NCI-H2171 (cell line): ENCODE results near the gene C16orf86.
"Not testable (repeated sequence)": the region's sequence is repeated elsewhere in the genome, so short reads cannot be mapped to it uniquely, and the experiment has no call there.

Source experiments
- DNase-seq: peaks from one replicate; lab custom pipeline; 2025; lab: John Stamatoyannopoulos, UW

The C16orf86 gene

GRCh38 chr16:67693517-67694285, 27.1 kb downstream of the C16orf86 start:
- DNase-seq = not testable (repeated sequence)

GRCh38 chr16:67694611-67695010, 28.0 kb downstream of the C16orf86 start:
- DNase-seq = no peak

- DNase-seq = no peak
These were observed 31.0 kb downstream of the C16orf86 start for GRCh38 chr16:67697422-67698185.

GRCh38 chr16:67699265-67699664, 32.7 kb downstream of the C16orf86 start:
- DNase-seq = no peak

- DNase-seq = no peak
These were observed 34.8 kb downstream of the C16orf86 start for GRCh38 chr16:67701420-67701819.

GRCh38 chr16:67702130-67702529, 35.5 kb downstream of the C16orf86 start:
- DNase-seq = no peak

- no peak for DNase-seq
These were observed 37.0 kb downstream of the C16orf86 start for GRCh38 chr16:67703626-67704025.

GRCh38 chr16:67704110-67704509, 37.5 kb downstream of the C16orf86 start:
- DNase-seq = no peak

- no peak for DNase-seq
These were observed 40.6 kb downstream of the C16orf86 start for GRCh38 chr16:67707210-67707609.

GRCh38 chr16:67707790-67708189, 41.2 kb downstream of the C16orf86 start:
- no peak for DNase-seq

GRCh38 chr16:67708368-67708771, 41.8 kb downstream of the C16orf86 start:
- DNase-seq = no peak

GRCh38 chr16:67709050-67709449, 42.4 kb downstream of the C16orf86 start:
- no peak for DNase-seq

- DNase-seq = no peak
These were observed 44.0 kb downstream of the C16orf86 start for GRCh38 chr16:67710607-67711006.

- DNase-seq = no peak
These were observed 47.1 kb downstream of the C16orf86 start for GRCh38 chr16:67713647-67714273.

- DNase-seq = no peak
These were observed 47.9 kb downstream of the C16orf86 start for GRCh38 chr16:67714522-67714921.

GRCh38 chr16:67716097-67716496, 49.5 kb downstream of the C16orf86 start:
- no peak for DNase-seq
